Measurements from ENCODE around the gene KCTD16.

KCTD16 gene

GRCh38 chr5:144465441-144465840, 294.8 kb downstream of the KCTD16 start:
- no peak for DNase-seq

GRCh38 chr5:144467792-144468191, 297.1 kb downstream of the KCTD16 start:
- no peak for DNase-seq

GRCh38 chr5:144468571-144468970, 297.9 kb downstream of the KCTD16 start:
- no peak for DNase-seq

- DNase-seq, result no peak
Observed at GRCh38 chr5:144469106-144469505, 298.4 kb downstream of the KCTD16 start.

GRCh38 chr5:144472221-144472620, 301.5 kb downstream of the KCTD16 start:
- no peak for DNase-seq

GRCh38 chr5:144473650-144474049, 303.0 kb downstream of the KCTD16 start:
- no peak for DNase-seq

- no peak for DNase-seq
Observed at GRCh38 chr5:144478565-144478964, 307.9 kb downstream of the KCTD16 start.

GRCh38 chr5:144481861-144482260, 311.2 kb downstream of the KCTD16 start:
- no peak for DNase-seq

- no peak for DNase-seq
Observed at GRCh38 chr5:144484124-144484897, 313.6 kb downstream of the KCTD16 start.

- DNase-seq, result no peak
Observed at GRCh38 chr5:144485540-144485939, 314.9 kb downstream of the KCTD16 start.

GRCh38 chr5:144487207-144487606, 316.5 kb downstream of the KCTD16 start:
- no peak for DNase-seq

GRCh38 chr5:144487761-144488160, 317.1 kb downstream of the KCTD16 start:
- DNase-seq, result no peak

GRCh38 chr5:144503123-144503522, 332.4 kb downstream of the KCTD16 start:
- DNase-seq, result no peak

- DNase-seq, result no peak
Observed at GRCh38 chr5:144504929-144505577, 334.4 kb downstream of the KCTD16 start.

GRCh38 chr5:144510845-144511579, 340.3 kb downstream of the KCTD16 start:
- DNase-seq, result no peak

GRCh38 chr5:144511580-144512072, 341.0 kb downstream of the KCTD16 start:
- no peak for DNase-seq

- DNase-seq, result no peak
Observed at GRCh38 chr5:144522698-144523097, 352.0 kb downstream of the KCTD16 start.

- no peak for DNase-seq
Observed at GRCh38 chr5:144525000-144525399, 354.3 kb downstream of the KCTD16 start.

GRCh38 chr5:144531188-144531587, 360.5 kb downstream of the KCTD16 start:
- DNase-seq, result no peak
